GM12878 (cell line): ENCODE data around the gene FGF12. TPM values are rescaled to one million over a fixed set of nuclear protein-coding genes. Genes with fewer than 3 reads are reported as not detected.
A peak's percentile ranks its signal among the peaks of the same experiment; 100 is the strongest.

Experiments used
- ATAC-seq: fragments of 200-7000 bp; cut with Tn5 transposase; 3 replicates; pipeline ENCODE4 v1.9.1; 2020; ENCODE audit warnings: mild to moderate bottlenecking, moderate library complexity
- BruUV-seq: library from RNA; stranded (reverse); fragments of 400-500 nt; replicated peaks from 2 replicates; lab custom pipeline; 2021; lab: Mats Ljungman, UMichigan
- CTCF ChIA-PET: fragments of 300-600 bp; sonication (Branson Sonifier 250); formaldehyde crosslinking; extraction: SDS; loops from one replicate; lab custom pipeline; 2021; ENCODE audit warnings: inconsistent platforms; lab: Yijun Ruan, JAX
- POLR2A ChIA-PET: fragments of 350-600 bp; formaldehyde crosslinking; extraction: SDS; loops from one replicate; lab custom pipeline; 2021; ENCODE audit warnings: inconsistent platforms; lab: Charles Lee
- RAD21 ChIA-PET: fragments of 300-600 bp; sonication (Branson Sonifier 250); formaldehyde crosslinking; loops from one replicate; lab custom pipeline; 2023; ENCODE audit warnings: antibody characterized with exemption; ENCODE audit not compliant: unreplicated experiment; lab: Charles Lee
- SMC1A ChIA-PET: fragments of 300-600 bp; sonication (Branson Sonifier 250); formaldehyde crosslinking; loops from one replicate; lab custom pipeline; 2023; ENCODE audit not compliant: unreplicated experiment, uncharacterized antibody; lab: Charles Lee
- DNase-seq: peaks from one replicate; pipeline ENCODE4 v3.0.0-alpha.2; 2011; ENCODE audit warnings: low read depth, low spot score
- FAIRE-seq: peaks from 3 replicates; lab custom pipeline; 2011; peaks lifted over from hg19 to GRCh38; lab: Jason Lieb, UNC
- H2AFZ ChIP-seq: 2 replicates; pipeline ENCODE4 v1.6.0; 2011; ENCODE audit warnings: low read depth, low read length, control low read depth; ENCODE audit not compliant: control insufficient read depth
- H3K27ac ChIP-seq: 2 replicates; pipeline ENCODE4 v1.5.1; 2011; ENCODE audit warnings: control low read depth; ENCODE audit not compliant: control insufficient read depth, insufficient read depth
- H3K27me3 ChIP-seq, 2 experiments: replicated peaks in 1 of 2; 2 replicates each; pipeline versions ENCODE4 v1.6.0 to v1.6.1; 2011; ENCODE audit warnings: low read length in 1 of 2; ENCODE audit not compliant: control insufficient read depth in 2 of 2, insufficient read depth in 2 of 2
- H3K36me3 ChIP-seq, 2 experiments: 2 replicates each; pipeline ENCODE4 v1.5.1; 2011; ENCODE audit warnings: low read length in 1 of 2; ENCODE audit not compliant: control insufficient read depth in 2 of 2, insufficient read depth in 2 of 2
- H3K4me1 ChIP-seq: 2 replicates; pipeline ENCODE4 v1.6.1; 2011; ENCODE audit warnings: mild to moderate bottlenecking, low read length, moderate library complexity, mixed read lengths; ENCODE audit not compliant: control insufficient read depth, insufficient read depth
- H3K4me2 ChIP-seq: 2 replicates; pipeline ENCODE4 v1.6.0; 2011; ENCODE audit warnings: control low read depth; ENCODE audit not compliant: control insufficient read depth, insufficient read depth
- H3K4me3 ChIP-seq: fragments of 200-600 bp; sonication (generic); 2 replicates; pipeline ENCODE4 v1.5.1; 2016
- H3K79me2 ChIP-seq: 2 replicates; pipeline ENCODE4 v1.6.0; 2011; ENCODE audit warnings: low read length; ENCODE audit not compliant: control insufficient read depth, insufficient read depth
- H3K9ac ChIP-seq: 2 replicates; pipeline ENCODE4 v1.8.0; 2011; ENCODE audit warnings: low read length, control low read depth, mixed read lengths; ENCODE audit not compliant: control insufficient read depth, insufficient read depth
- H3K9me3 ChIP-seq: replicated peaks from 3 replicates; pipeline ENCODE4 v1.5.1; 2011; ENCODE audit warnings: mild to moderate bottlenecking, low read length; ENCODE audit not compliant: control insufficient read depth, insufficient read depth
- H4K20me1 ChIP-seq: 2 replicates; pipeline ENCODE4 v1.6.0; 2011; ENCODE audit not compliant: control insufficient read depth, insufficient read depth
- ATF2 ChIP-seq: IDR thresholded peaks from 2 replicates; pipeline ENCODE4 v1.6.1; 2012; ENCODE audit warnings: low read length, inconsistent platforms
- CBFB ChIP-seq: IDR thresholded peaks from 2 replicates; pipeline ENCODE4 v1.6.1; 2016; ENCODE audit warnings: antibody characterized with exemption, low read depth
- CHD4 ChIP-seq: fragments of 200-600 bp; sonication (generic); IDR thresholded peaks from 2 replicates; pipeline ENCODE4 v1.6.1; 2016; ENCODE audit warnings: mild to moderate bottlenecking
- EP300 ChIP-seq, 2 experiments: fragments of 150-350 bp in 1 of 2; IDR thresholded peaks; 2 replicates each; pipeline ENCODE4 v1.6.1; 2011 to 2012; ENCODE audit warnings: low read depth in 2 of 2, low read length in 2 of 2, borderline replicate concordance in 1 of 2, improper control_type of control experiment in 1 of 2, inconsistent platforms in 1 of 2; ENCODE audit not compliant: control insufficient read depth in 1 of 2
- JUNB ChIP-seq: IDR thresholded peaks from 2 replicates; pipeline ENCODE4 v1.6.1; 2016; ENCODE audit warnings: antibody characterized with exemption, mild to moderate bottlenecking
- NFIC ChIP-seq: IDR thresholded peaks from 2 replicates; pipeline ENCODE4 v1.6.1; 2012; ENCODE audit warnings: low read depth, mild to moderate bottlenecking, inconsistent platforms, low read length, moderate library complexity
- NFYA ChIP-seq: IDR thresholded peaks from 2 replicates; pipeline ENCODE4 v1.6.1; 2011; ENCODE audit warnings: low read depth, mild to moderate bottlenecking, low read length, improper control_type of control experiment, borderline replicate concordance
- RCOR1 ChIP-seq: conservative IDR thresholded peaks from 2 replicates; pipeline ENCODE4 v1.6.1; 2012; ENCODE audit warnings: low read depth, low read length, improper control_type of control experiment
- RUNX3 ChIP-seq: IDR thresholded peaks from 2 replicates; pipeline ENCODE4 v1.6.1; 2012; ENCODE audit warnings: low read length, inconsistent platforms
- SIN3A ChIP-seq: IDR thresholded peaks from 2 replicates; pipeline ENCODE4 v1.6.1; 2012; ENCODE audit warnings: low read depth, low read length, improper control_type of control experiment
- SMAD1 ChIP-seq: fragments of 450-650 bp; IDR thresholded peaks from 2 replicates; pipeline ENCODE4 v1.6.1; 2018; ENCODE audit warnings: mild to moderate bottlenecking, low read depth; ENCODE audit not compliant: partially characterized antibody
- WRNIP1 ChIP-seq: IDR thresholded peaks from 2 replicates; pipeline ENCODE4 v1.6.1; 2011; ENCODE audit warnings: low read depth, low read length, improper control_type of control experiment, borderline replicate concordance
- WGBS: methylation state at CpG from one replicate; pipeline ENCODE4 v1.1.6; 2016; ENCODE audit warnings: low lambda C conversion rate; ENCODE audit not compliant: insufficient replicate concordance, insufficient coverage; ENCODE audit errors: missing lambda C conversion rate; 5-methylcytosine and 5-hydroxymethylcytosine counted together
- in situ Hi-C: fragments of 300-500 bp; cut with MboI; formaldehyde crosslinking; loops from 9 replicates; pipeline ENCODE4 v1.14.3; 2018; ENCODE audit warnings: mixed read lengths
- intact Hi-C: fragments of 100-400 bp; cut with micrococcal nuclease; formaldehyde crosslinking; loops from one replicate; pipeline ENCODE4 v1.14.2; 2022; ENCODE audit not compliant: unreplicated experiment
- polyA plus RNA-seq, 11 experiments: library from polyadenylated mRNA; depleted of rRNA in 4 of 11; unstranded in 6 of 11; stranded (reverse) in 5 of 11; fragments of >200 nt; fragmentation: Nextera tagmentation in 4 of 11; fragmentation: Illumina TruSeq in 1 of 11; extraction: Ambion mirVana in 4 of 11; extraction: Trizol in 1 of 11; gene quantifications; 1 replicate in 1 of 11; 2 replicates in 10 of 11; pipeline versions ENCODE4 v1.2.1 to v1.2.3, GENCODE V29; 2011 to 2016; ENCODE audit warnings: inconsistent platforms in 2 of 11, missing spikeins in 2 of 11, low read depth in 1 of 11
- total RNA-seq, 4 experiments: library from RNA; depleted of rRNA in 3 of 4; stranded (reverse); fragments of >200 nt in 3 of 4; fragmentation: Illumina TruSeq in 1 of 4; extraction: Trizol in 1 of 4; gene quantifications; 2 replicates each; pipeline versions ENCODE4 v1.2.1 to v1.2.3, GENCODE V29; 2013 to 2021
- TF ChIP-seq, protein P1 (sequence below): fragments of 450-650 bp; formaldehyde crosslinking; IDR thresholded peaks from 2 replicates; pipeline ENCODE4 v1.4.0; 2022; ENCODE audit warnings: mild to moderate bottlenecking, moderate library complexity
- TF ChIP-seq, protein P2 (sequence below): fragments of 450-650 bp; IDR thresholded peaks from 2 replicates; pipeline ENCODE4 v1.6.1; 2018; ENCODE audit warnings: borderline replicate concordance, mild to moderate bottlenecking; ENCODE audit not compliant: partially characterized antibody

The FGF12 gene
- total and polyA plus RNA-seq, 10 of the 15 experiments (the other 5 are each of a cell fraction or from before 2014, with no cell fraction given): 0.03 to 0.43 (median 0.13) TPM; not detected in 7

GRCh38 chr3:192092388-192093005 lies 634.8 kb downstream of the FGF12 start:
- ChIA-PET POLR2A (no interaction called here), SMC1A (interaction anchor here (1.6 kb wide), 1 partner anchor 36 kb away, joined by 4 read pairs; no protein-coding TSS in a partner anchor), CTCF (interaction anchor here (0.8 to 1.0 kb wide), 3 partner anchors 39 to 95 kb away, joined by 3 read pairs; no protein-coding TSS in a partner anchor), RAD21 (interaction anchor here (1.1 kb wide), 1 partner anchor 50 kb away, joined by 3 read pairs; no protein-coding TSS in a partner anchor)
- no peak for TF ChIP-seq CBFB
- 0 out of 4 replicates have a peak, but pooled peaks of 1 of the 2 experiments have one; percentile 9 for TF ChIP-seq EP300 (IDR thresholded peaks at IDR 0.05; ENCODE audit: borderline replicate concordance in 1 of 2, control insufficient read depth in 1 of 2, low read depth in 2 of 2, low read length in 2 of 2)
- peak; percentile 83 for TF ChIP-seq RUNX3
- TF ChIP-seq, protein P1, sequence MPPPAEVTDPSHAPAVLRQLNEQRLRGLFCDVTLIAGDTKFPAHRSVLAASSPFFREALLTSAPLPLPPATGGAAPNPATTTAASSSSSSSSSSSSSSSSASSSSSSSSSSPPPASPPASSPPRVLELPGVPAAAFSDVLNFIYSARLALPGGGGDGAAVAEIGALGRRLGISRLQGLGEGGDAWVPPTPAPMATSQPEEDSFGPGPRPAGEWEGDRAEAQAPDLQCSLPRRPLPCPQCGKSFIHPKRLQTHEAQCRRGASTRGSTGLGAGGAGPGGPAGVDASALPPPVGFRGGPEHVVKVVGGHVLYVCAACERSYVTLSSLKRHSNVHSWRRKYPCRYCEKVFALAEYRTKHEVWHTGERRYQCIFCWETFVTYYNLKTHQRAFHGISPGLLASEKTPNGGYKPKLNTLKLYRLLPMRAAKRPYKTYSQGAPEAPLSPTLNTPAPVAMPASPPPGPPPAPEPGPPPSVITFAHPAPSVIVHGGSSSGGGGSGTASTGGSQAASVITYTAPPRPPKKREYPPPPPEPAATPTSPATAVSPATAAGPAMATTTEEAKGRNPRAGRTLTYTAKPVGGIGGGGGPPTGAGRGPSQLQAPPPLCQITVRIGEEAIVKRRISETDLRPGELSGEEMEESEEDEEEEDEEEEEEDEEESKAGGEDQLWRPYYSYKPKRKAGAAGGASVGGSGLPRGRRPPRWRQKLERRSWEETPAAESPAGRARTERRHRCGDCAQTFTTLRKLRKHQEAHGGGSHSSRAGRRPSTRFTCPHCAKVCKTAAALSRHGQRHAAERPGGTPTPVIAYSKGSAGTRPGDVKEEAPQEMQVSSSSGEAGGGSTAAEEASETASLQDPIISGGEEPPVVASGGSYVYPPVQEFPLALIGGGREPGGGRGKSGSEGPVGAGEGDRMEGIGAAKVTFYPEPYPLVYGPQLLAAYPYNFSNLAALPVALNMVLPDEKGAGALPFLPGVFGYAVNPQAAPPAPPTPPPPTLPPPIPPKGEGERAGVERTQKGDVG: no peak
- no peak for TF ChIP-seq SIN3A
- peak; percentile 29; the same call in 1 of the 2 replicates for TF ChIP-seq ATF2
- no peak for TF ChIP-seq NFYA
- no peak for TF ChIP-seq WRNIP1
- no peak for TF ChIP-seq CHD4
- TF ChIP-seq SMAD1: no peak
- TF ChIP-seq, protein P2, sequence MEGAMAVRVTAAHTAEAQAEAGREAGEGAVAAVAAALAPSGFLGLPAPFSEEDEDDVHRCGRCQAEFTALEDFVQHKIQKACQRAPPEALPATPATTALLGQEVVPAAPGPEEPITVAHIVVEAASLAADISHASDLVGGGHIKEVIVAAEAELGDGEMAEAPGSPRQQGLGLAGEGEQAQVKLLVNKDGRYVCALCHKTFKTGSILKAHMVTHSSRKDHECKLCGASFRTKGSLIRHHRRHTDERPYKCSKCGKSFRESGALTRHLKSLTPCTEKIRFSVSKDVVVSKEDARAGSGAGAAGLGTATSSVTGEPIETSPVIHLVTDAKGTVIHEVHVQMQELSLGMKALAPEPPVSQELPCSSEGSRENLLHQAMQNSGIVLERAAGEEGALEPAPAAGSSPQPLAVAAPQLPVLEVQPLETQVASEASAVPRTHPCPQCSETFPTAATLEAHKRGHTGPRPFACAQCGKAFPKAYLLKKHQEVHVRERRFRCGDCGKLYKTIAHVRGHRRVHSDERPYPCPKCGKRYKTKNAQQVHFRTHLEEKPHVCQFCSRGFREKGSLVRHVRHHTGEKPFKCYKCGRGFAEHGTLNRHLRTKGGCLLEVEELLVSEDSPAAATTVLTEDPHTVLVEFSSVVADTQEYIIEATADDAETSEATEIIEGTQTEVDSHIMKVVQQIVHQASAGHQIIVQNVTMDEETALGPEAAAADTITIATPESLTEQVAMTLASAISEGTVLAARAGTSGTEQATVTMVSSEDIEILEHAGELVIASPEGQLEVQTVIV: no peak
- 0 out of 2 replicates have a peak, but pooled peaks have one; percentile 34 for TF ChIP-seq NFIC
- TF ChIP-seq JUNB: peak; percentile 40; the same call in 1 of the 2 replicates
- TF ChIP-seq RCOR1: no peak
- Histone ChIP-seq H3K4me1 (peaks cover 11% of the 10 kb centered on the region), H3K27me3 (no peaks in the 10 kb centered on the region), H3K27ac (no peak overlapping the region), H3K36me3 (no peaks in the 10 kb centered on the region), H3K79me2 (no peaks in the 10 kb centered on the region), H3K9me3 (no peaks in the 10 kb centered on the region; the same call in 2 of the 3 replicates), H2AFZ (no peak overlapping the region), H4K20me1 (no peaks in the 10 kb centered on the region), H3K4me2 (no peak overlapping the region), H3K9ac (no peak overlapping the region), H3K4me3 (no peak overlapping the region)
- WGBS: 89% methylated on average over 1 of the region's 1 CpG
- no peak for FAIRE-seq
- ATAC-seq: peak; percentile 58
- intact Hi-C loops: no loop called here
- BruUV-seq: no TSS peak
- DNase-seq: no peak
- in situ Hi-C loops: no loop called here
